T-helper 1 cell (primary cell): ENCODE measurements around the gene ATL3.
"Not testable (repeated sequence)": the region's sequence is repeated elsewhere in the genome, so short reads cannot be mapped to it uniquely, and the experiment has no call there.

Experiments
- DNase-seq, 5 donors: peaks; one replicate each; pipeline ENCODE4 v3.0.0-alpha.2; 2012 to 2020

ATL3 gene

DNA sequence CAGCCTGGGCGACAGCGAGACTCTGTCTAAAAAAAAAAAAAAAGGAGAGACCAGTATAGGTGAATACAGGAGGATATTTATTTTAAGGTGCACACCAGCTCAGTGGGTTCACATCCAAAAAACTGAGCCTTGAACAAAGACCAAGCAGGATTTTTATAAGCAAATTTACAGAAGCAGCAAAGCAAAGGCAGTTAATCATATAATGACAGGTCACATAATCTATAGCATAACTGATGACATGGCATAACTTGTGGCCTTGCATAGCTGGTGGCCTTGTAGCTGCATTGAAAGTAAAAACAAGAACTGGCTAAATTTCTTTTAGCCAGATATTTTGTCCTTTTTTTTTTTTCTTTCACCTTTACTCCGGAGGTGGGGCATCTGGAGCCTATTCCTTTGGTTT lies 54.2 kb downstream of the ATL3 start:
- DNase-seq, result no peak

DNA sequence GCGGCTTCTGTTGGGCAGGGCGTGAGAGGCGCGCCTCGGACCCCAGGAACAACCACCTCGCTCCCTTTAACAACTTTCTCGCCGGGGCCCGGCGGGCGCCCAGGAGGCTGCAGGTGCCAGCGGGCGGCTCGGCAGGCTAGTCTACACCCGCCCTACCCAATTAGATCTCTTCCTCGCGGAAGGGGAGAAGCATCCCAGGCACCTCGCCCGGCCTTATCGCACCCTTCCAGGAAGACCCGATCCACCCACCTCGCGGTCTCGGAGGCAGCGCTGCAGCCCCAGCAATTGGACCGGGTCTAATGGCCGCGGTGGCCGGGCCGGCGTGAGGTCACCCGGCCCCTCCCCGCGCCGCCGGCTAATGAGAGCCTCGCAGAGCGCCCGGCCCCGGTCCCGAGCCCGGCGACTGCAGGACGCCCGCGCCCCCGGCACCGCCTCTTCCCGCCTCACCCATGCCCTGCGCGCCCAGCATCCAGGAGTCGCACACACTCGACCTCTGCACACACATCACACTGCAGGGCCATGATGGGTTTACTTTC lies 57.0 kb downstream of the ATL3 start, which contains the start of gene PLAAT3:
PLAAT3 (minus strand) TSS at position 298 of the 536 bp plus-strand sequence. CDS start 419 bp downstream, outside the sequence.
- DNase-seq, result peak in 3 of 5 donors; percentile 6 to 29 (median 14)

DNA sequence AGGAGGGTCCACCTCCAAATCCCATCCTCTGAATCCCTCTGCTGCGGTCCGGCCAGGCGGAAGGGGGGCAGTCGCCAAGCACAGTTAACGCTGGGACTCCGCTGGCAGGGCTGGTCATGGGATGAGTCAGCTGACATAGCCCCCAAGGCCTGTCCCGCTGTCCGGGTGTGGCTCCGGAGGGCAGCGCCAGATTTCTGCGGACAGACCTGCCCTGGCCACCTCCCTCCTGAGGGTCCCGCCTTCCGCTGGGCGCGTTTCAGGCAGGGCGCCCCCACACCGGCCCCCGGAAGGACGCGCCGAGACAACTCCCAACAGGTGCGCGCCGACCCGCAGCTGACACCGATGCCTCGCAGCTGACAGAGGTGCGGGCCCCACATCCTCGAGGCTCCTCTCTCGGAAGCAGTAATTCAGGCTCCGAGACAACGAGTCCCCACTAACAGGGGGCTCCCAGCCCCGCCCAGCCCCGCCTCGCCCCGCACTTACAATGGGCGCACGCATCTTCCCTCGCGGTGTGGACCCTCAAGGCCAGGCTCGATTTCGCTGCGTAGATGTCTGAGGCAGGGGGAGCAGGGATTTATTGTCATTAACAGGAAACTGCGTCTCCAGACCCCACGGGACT lies 57.5 kb downstream of the ATL3 start:
- peak in 4 of 5 donors; percentile 22 to 26 (median 24) for DNase-seq

DNA sequence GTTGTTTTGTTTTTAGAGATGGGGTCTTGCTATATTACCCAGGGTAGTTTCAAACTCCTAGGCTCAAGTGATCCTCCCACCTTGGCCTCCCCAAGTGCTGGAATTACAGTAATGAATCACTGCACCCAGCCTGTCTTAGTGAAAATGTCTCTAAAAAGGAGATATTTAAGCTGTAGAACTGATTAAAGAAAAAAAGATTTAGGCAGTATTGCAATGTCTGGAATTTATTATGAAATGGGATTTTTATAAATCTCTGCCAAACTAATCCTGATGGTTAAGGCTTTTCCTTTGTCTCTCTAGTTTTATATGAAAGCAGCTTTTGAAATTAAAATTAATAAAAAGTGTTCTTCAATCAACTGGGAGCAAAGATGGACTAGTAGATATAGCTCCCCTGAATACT lies 59.0 kb downstream of the ATL3 start:
- DNase-seq, result no peak

DNA sequence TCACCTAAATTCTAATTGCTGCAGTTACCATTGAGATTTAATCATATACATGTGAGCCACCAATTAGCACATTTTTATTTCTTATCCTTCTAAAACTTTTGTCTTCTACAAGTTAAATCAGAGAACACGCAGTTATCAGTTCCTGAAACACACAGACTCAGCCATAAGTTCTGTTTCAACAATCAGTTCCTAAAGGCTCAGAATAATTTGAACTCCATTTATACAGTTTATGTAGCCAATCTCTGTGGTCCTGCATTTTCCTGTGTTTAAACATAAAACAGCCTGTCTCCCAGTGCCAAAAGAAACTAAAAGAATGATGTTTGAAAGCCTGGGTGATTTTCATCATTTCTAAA lies 59.8 kb downstream of the ATL3 start:
- DNase-seq, result no peak

DNA sequence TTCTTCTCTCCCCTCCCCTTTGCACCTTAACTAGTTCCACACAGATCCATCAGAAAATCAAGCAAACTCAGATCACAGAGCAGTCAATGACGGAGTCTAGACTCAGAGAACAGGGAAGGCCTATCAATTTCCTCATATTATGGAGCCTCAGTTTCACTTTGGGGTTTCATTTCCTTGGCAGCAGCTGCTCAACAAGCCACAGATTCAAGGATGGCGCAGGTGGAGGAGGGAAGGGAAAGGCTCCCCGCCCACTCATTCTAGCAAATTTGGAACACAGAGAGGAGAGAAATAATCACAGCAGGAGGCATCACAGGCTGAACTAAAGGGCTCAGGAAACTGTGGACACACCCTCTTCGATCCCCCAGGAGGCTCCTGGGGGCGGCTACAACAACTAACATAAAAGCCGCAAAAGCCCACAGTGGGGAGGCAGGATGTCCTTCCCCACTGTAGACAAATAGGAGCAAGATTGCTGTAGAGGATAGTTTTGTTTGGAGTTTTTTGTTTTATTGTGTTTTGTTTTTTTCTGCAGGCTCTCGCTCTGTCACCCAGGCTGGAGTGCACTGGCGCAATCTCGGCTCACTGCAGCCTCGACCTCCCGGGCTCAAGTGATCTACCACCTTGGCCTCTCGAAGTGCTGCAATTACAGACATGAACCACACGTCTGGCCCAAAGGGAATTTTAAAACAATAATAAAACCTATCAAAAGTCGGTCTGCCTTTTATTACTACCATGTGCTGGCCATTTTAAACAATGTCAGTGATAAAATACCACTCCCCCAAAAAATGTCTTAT lies 60.4 kb downstream of the ATL3 start:
- DNase-seq, result no peak

DNA sequence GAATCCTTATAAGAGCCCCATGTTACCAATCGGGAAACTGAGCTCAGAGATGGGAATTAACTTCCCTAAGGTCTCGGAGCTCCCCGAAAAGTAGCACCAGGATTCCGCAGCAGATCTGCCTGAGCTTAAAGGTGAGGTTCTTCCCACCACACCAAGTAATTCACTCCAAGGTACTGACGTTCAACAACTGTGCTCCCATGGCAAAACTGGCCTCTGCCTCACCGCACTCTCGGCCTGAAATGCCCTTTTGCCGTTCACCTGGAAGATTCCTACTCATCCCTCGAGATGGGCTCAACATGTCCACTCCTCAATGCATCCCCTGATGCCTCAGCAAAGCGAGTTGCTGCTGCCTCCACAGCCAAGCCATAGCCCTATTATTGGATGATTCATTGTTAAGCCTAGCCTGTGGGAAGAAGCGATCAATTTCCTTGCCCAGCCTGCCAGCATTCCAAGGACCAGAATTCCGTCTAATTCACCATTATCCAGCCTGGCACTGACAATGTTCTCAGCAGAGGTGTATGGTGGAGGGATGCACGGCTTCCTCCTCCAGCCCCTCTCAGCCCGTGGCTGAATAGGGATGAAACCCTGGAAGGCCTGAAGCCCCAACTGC lies 61.1 kb downstream of the ATL3 start:
- DNase-seq, result no peak

DNA sequence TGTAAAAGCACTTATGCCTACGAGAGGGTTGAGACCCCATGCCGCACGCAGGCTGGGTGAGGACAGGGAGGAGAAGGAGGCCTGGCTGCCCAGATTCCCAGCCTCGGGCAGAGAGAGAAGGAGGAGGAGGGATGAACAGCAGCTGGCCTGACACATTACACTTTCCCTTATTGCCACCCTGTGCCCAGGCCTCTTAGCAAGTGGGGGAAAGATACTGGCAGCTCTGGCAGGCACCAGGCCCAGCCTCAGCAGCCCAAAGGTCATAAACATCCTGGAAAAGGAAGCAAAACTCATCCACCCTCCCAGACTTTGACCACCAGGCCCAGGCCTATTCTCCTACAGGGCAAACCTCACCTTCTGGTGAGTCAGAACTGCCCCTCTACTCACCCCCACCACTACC lies 61.6 kb downstream of the ATL3 start:
- DNase-seq, result no peak

DNA sequence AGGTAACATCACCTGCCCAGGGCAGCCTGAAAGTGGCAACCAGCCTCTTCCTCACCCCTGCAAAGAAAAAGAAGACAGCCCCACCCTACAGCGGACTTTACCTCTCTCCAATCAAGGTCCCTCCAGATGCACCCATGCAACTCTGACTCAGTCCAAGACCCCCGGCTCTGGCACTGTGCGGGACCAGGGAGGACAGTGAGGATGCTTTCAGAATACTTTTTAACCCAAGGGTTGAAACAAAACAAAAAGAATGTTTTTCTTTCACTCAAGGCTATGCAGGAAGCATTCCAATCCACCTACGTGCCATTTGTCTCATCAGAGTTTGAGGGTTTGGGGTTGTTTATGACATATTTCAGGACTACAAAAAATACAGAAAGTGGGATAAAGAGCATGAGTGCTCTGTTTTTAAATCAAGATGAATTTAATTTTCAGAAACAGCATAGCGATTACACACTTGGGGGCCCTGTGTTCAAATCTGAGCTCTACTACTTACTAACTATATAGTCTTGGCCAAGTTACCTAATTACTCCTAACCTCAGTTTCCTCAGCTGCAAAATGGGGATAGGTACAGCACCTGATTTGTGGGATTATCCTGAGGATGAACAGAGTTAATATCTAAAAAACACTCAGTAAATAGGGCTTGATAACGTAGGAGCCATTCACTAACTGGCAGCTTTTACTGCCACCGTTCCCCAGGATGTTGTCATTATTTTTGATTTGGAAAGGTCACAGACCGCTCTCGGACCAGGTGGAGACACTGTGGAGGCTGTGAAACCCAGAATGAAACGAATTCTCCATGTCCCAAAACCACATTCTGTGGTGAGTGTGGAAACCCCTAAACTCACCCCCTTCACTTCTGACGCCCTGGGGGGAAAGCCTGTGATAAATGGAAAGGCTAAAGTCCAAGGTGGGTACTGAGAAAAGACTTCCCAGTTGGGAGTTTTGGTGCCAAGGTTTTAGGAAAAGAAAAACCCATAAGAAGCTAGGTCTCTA lies 62.5 kb downstream of the ATL3 start:
- DNase-seq, result no peak

DNA sequence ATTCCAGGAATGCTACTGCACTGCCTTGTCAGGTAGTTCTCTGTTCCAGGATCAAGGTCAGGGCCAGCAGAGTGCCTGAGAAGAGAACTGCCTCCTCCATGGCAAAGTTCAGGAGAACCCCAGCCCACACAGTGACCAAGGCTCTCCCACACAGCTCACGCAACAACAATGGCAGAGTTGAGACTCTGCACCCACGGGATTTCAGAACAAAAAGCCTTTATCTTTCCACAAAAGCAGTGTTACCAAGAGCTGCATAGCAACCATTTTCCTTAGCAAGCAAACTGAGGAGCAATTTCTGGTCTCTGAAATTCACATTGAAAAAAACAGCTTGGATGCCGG lies 68.0 kb downstream of the ATL3 start:
- no peak for DNase-seq

DNA sequence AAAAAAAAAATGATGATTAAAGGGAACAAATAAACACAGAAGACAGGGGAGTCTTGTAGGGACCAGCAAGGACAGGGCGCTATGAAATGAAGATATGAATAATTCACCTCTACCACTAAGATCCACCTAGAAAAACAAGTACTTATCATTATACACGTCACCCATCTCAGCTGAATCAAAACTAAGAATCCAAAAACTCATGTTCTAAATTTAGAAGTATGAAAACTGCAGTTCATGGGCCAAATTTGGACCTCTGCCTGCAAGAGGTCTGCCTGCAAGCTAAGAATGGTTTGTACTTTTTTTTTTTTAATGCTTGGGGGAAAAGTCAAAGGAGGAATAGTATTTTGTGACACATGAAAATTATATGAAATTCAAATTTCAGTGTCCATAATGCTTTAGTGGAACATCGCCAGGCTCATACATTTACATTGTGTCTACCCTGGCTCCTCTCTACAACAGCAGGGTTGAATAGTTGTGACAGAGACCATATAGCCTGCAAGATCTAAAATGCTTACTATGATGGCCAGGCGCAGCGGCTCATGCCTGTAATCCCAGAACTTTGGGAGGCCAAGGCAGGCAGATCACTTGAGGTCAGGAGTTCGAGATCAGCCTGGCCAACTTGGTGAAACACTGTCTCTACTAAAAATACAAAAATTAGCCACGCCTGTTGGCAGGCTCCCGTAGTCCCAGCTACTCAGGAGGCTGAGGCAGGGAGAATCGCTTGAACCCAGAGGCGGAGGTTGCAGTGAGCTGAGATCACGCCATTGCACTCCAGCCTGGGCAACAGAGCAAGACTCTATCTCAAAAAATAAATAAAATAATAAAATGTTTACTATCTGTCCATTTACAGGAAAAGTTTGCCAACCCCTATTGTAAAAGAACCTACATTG lies 68.6 kb downstream of the ATL3 start:
- DNase-seq, result not testable (repeated sequence)

DNA sequence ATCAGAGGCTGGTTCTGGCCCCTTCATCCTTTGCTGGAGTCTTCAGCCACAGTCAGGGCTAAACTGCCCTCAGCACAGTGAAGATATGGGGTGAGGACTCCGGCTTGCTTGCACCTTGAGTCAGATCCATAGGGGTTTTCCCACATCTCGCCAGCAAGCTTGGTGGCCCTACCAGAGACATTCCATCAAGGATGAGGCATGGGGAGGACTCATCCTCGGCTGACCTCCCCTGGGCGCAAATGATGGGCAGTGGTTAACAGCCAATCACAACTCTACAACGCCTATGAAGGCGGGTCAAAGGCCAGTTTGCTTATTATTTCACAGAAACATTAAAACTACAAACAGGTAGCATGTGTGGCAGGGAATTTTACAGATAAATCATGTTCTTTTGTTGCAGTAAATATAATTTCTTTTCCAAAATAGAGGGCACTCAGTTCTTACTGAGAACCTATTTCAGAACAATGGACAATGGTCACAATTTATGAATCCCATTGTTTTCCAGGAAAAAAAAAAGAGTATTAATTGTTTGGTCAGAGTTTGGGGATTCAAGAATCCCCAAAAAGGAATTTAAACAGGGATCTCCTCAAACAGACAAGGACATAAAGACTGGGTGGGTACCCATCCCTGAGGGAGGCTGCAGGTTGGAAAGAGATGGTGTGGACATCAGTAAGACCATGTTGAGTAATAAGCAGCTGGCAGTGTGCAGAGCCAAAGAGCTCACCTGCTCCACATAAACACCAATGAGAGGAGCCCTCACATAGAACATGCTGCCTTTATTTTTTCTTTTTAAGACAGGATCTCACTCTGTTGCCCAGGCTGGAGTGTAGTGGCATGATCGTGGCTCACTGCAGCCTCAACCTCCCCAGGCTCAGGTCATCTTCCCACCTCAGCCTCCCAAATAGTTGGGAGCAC lies 71.7 kb downstream of the ATL3 start:
- no peak for DNase-seq

DNA sequence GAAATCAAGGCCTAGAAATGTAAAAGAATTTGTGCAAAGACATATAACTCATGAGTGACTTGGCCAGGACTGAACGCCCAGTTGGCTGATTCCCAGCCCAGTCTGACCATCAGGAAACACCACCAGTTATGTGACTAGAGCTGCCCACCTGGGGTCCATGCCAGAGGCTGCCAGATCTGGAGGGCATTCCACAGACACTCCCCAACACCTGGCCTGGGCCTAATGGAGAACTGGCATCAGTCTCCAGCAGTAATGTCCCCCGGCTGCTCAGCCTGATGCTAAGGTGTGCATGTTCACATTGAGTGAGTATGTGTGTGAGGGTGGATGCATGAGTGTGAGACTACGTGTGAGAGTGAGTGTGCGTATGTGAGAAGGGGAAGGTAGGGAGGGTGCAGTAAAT lies 72.6 kb downstream of the ATL3 start:
- no peak for DNase-seq

DNA sequence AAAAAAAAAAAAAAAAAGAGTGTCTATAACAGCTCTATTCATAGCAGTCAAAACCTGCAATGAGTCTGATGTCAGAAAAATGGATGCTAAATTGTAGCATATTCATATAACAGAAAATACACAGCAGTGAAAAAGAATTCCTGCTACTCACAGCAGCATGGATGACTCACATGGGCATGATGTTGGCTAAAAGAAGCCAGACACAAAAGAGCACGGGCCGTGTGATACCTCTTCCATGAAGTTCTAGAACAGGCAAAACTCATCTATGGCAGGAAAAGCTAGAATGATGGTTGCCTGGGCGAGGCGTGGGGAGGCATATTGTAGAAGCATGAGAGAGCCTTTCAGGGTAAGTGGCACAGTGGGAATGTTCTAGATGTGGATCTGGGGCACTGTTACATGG lies 75.9 kb downstream of the ATL3 start:
- DNase-seq, result no peak

DNA sequence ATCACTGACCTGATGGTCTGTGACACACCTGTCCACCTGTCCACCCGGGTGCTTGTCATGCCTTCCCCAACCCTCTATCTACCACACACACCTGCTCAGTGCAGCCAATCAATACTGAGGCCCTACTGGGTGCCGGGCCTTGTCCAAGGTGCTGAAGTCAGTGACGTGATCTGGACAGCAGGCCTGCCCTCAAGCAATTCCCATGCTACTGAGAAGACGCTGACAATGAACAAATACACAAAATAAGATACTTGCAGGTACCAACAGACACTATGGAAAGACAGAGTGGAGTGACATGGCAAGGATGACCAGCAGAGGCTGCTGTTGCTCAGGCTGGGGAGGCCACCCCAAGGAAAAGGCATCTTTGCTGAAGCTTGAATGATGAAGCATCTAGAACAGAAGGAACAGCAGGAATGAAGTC lies 78.2 kb downstream of the ATL3 start:
- no peak for DNase-seq

DNA sequence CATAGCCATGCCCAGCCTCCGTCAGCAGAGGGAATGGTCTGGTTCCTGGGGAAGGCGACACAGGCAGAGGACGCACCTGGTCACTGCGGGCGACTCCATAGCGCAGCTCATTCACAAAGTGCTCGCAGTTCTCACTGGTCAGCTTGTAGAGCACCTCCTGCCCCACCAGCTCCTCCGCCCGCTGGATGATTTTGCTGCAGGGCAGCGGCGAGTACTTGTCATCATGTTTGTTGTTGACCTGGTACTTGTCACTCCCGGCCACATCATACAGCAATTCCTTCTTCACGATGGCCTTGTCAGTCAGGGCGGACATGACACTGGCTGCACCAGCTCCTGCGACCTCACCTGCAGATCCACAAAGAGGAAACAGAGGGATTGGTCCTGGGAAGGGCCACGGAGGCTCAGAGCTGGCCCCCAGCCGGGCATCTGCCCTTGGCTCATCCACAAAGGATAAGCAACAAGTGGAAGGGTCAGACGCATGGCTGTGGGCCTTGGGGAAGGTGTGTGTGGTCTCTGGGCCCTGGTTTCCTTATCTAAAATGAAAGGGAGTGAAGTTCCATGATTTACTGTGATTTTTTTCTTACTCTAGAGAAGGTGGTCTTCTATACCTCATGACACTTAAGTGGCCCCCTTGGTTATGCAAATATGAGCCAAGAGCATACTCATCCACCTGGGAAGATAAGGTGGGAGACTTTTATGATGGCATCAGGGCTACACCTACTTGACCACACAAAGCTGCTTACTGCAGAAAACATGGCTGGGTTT lies 81.0 kb downstream of the ATL3 start:
- no peak for DNase-seq

DNA sequence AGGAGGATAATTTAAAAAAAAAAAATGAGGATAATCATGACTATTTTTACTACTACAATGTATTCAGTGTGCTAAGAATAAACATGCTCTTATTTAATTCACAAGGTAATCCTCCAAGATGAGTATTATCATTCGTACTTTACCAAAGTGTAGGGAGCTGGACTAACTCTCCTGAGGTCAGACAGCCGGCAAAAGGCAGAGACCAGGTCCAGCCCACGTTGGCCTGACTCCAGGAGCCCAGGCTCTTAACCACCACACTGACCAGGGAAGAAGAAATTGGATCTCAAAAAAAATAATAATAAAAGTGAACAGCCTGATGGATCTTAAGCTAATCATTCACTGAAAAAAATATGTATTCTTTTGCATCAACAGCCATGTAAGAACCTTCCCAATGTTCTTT lies 82.2 kb downstream of the ATL3 start:
- no peak for DNase-seq

DNA sequence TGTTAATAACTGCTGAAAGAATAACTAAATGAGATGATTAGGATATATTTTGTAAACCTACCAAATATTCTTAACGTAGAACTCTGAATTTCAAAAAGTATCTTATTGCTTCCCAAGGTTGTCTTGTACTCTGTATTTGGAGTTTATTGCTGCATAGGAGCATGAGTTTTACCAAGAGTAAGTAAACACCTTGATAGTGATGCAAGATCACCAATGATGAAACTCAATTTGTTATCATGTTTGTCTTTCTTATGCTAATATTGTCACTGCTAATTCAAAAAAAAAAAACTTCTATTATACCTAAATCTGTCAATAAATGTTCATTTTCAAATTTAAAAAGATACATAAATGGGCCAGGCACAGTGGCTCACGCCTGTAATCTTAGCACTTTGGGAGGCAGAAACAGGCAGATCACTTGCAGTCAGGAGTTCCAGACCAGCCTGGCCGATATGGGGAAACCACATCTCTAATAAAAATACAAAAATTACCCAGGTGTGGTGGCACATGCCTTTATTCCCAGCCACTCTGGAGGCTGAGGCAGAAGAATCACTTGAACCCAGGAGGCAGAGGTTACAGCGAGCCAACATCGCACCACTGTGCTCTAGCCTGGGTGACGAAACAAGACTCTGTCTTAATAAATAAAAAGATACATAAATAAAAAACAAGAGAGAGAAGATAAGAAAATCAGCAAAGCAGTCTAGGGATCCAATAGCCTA lies 84.6 kb downstream of the ATL3 start:
- no peak for DNase-seq

DNA sequence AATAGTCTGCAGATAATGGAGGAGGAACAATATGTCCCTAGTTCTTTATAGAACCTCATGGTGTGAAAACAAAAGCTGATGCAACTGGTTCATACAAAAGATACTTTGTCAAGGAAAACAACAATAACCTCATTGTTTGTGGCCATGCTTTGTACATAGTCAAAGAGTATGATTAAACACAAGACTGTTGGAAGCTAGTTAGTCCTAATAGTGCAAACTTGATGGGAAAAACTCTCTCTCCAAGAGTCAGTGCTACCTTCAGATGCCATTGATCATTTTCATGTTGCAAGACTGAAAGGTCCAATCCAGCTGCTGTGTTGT lies 87.9 kb downstream of the ATL3 start:
- no peak for DNase-seq
